ENCODE results near the gene IGF2. TPM values are rescaled to one million over a fixed set of nuclear protein-coding genes. Genes with fewer than 3 reads are reported as not detected.
A peak's percentile ranks its signal among the peaks of the same experiment; 100 is the strongest.

Gene IGF2
- total RNA-seq, 1 donor from 2014 or later, result 110 TPM

GRCh38 chr11:2085251-2086066, 53.7 kb downstream of the IGF2 start:
- DNase-seq (ENCODE audit: low spot score), result no peak
- no peak overlapping the region for H3K27ac Mint-ChIP-seq (ENCODE audit: unreplicated experiment)
- peaks cover 12% of the 10 kb centered on the region for H3K36me3 Mint-ChIP-seq (ENCODE audit: low read depth)
- H3K4me1 Mint-ChIP-seq (ENCODE audit: low read depth), result no peaks in the 10 kb centered on the region
- H3K4me3 Mint-ChIP-seq (ENCODE audit: unreplicated experiment), result no peak overlapping the region
- H3K9me3 Mint-ChIP-seq (ENCODE audit: low read depth), result peaks cover 13% of the 10 kb centered on the region
- TF ChIP-seq, protein P1, sequence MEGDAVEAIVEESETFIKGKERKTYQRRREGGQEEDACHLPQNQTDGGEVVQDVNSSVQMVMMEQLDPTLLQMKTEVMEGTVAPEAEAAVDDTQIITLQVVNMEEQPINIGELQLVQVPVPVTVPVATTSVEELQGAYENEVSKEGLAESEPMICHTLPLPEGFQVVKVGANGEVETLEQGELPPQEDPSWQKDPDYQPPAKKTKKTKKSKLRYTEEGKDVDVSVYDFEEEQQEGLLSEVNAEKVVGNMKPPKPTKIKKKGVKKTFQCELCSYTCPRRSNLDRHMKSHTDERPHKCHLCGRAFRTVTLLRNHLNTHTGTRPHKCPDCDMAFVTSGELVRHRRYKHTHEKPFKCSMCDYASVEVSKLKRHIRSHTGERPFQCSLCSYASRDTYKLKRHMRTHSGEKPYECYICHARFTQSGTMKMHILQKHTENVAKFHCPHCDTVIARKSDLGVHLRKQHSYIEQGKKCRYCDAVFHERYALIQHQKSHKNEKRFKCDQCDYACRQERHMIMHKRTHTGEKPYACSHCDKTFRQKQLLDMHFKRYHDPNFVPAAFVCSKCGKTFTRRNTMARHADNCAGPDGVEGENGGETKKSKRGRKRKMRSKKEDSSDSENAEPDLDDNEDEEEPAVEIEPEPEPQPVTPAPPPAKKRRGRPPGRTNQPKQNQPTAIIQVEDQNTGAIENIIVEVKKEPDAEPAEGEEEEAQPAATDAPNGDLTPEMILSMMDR (IDR thresholded peaks at IDR 0.05), result no peak
- H3K27me3 Mint-ChIP-seq (ENCODE audit: low read depth), result peaks cover 9% of the 10 kb centered on the region

DNA sequence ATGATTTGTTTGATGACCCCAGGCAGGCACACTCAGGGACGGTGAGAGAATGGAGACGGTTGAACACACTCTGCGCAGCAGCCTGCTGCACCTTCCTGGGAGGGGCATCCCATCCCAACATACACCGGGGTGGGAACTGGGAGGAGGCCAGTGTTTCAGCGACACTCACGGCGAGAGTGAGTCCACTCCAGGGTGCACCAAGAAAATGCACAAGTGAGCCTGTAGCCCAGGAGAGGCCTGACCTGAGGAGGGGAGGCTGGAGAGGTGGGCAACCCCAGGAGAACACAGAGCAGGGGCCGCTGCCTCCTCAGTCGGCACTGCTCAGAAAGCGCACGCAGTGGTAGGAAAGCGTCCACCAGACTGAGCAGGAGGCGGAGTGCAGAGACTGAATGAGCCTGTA, 54.5 kb downstream of the IGF2 start:
- H3K4me3 Mint-ChIP-seq (ENCODE audit: unreplicated experiment), result no peak overlapping the region
- TF ChIP-seq, protein P1 (IDR thresholded peaks at IDR 0.05), result no peak
- no peak for DNase-seq (ENCODE audit: low spot score)
- H3K36me3 Mint-ChIP-seq (ENCODE audit: low read depth), result peaks cover 12% of the 10 kb centered on the region
- H3K27ac Mint-ChIP-seq (ENCODE audit: unreplicated experiment), result no peak overlapping the region
- H3K27me3 Mint-ChIP-seq (ENCODE audit: low read depth), result peaks cover 12% of the 10 kb centered on the region
- H3K9me3 Mint-ChIP-seq (ENCODE audit: low read depth), result peaks cover 13% of the 10 kb centered on the region
- H3K4me1 Mint-ChIP-seq (ENCODE audit: low read depth), result no peaks in the 10 kb centered on the region

Small RNAs within 50 kb of the gene (microRNA-seq; reads per million reads assigned to microRNA genes)
- gene MIR4686 (ENCODE audit: borderline number of aligned reads) (not detected), gene MIR483 (ENCODE audit: borderline number of aligned reads) (197 reads per million, percentile 65 among the genes with 10 or more reads in this experiment)

Other genes with a start within 250 kb of the IGF2 start
- not detected in 3 replicates for gene PRR33, start 247.5 kb downstream of the IGF2 start, total RNA-seq
- gene TNNT3, start 219.7 kb downstream of the IGF2 start, total RNA-seq, result 0.51 to 1.3 TPM in 2 of 3 replicates, not detected in the other
- gene MRPL23, start 192.1 kb downstream of the IGF2 start, total RNA-seq, result 22.8 to 33.0 TPM (median 29.8 TPM) in 3 replicates
- gene H19, start 141.5 kb downstream of the IGF2 start, total RNA-seq, result 2,704 to 5,485 TPM (median 2,760 TPM) in 3 replicates
- not detected in 3 replicates for gene INS, start 21.8 kb upstream of the IGF2 start, total RNA-seq
- not detected in 3 replicates for gene TH, start 32.4 kb upstream of the IGF2 start, total RNA-seq
- not detected in 3 replicates for gene ASCL2, start 131.2 kb upstream of the IGF2 start, total RNA-seq
- not detected in 3 replicates for gene C11orf21, start 162.5 kb upstream of the IGF2 start, total RNA-seq
- not detected in 3 replicates for gene TSPAN32, start 162.6 kb upstream of the IGF2 start, total RNA-seq
- 403 to 442 TPM (median 441 TPM) in 3 replicates for gene CD81, start 237.9 kb upstream of the IGF2 start, total RNA-seq

Measured in chondrocyte (in vitro differentiated cells).